Caco-2 (cell line): ENCODE data around the gene ABHD16A. TPM values are rescaled to one million over a fixed set of nuclear protein-coding genes. Genes with fewer than 3 reads are reported as not detected.
A peak's percentile ranks its signal among the peaks of the same experiment; 100 is the strongest.

ENCODE experiments used
- BruUV-seq: library from RNA; stranded (reverse); fragments of 400-500 nt; replicated peaks from 2 replicates; lab custom pipeline; 2021; lab: Mats Ljungman, UMichigan
- CTCF ChIA-PET: fragments of 300-600 bp; sonication (Branson Sonifier 250); formaldehyde crosslinking; loops from one replicate; lab custom pipeline; 2022; ENCODE audit warnings: antibody characterized with exemption; lab: Charles Lee
- POLR2A ChIA-PET: fragments of 300-600 bp; sonication (Branson Sonifier 250); formaldehyde crosslinking; loops from one replicate; lab custom pipeline; 2022; ENCODE audit warnings: antibody characterized with exemption; lab: Charles Lee
- DNase-seq, 2 experiments: peaks; one replicate each; pipeline versions ENCODE4 v3.0.0 to v3.0.0-alpha.2; 2020 to 2022
- H3K27me3 ChIP-seq: replicated peaks from 2 replicates; pipeline ENCODE4 v1.6.0; 2011; ENCODE audit warnings: low read length; ENCODE audit not compliant: control insufficient read depth, insufficient read depth
- H3K36me3 ChIP-seq: 2 replicates; pipeline ENCODE4 v1.5.1; 2011; ENCODE audit warnings: low read length; ENCODE audit not compliant: control insufficient read depth, insufficient read depth
- H3K4me1 ChIP-seq: fragments of 250-450 bp; sonication (Bioruptor Pico); 2 replicates; pipeline ENCODE4 v1.5.1; 2020; ENCODE audit warnings: mild to moderate bottlenecking
- H3K4me3 ChIP-seq: 2 replicates; pipeline ENCODE4 v1.5.1; 2011; ENCODE audit warnings: low read depth, mild to moderate bottlenecking, control low read depth, low read length
- H3K9me3 ChIP-seq: fragments of 250-450 bp; sonication (Bioruptor Pico); 2 replicates; pipeline ENCODE4 v1.5.1; 2020; ENCODE audit warnings: mild to moderate bottlenecking, moderate library complexity
- H3K27ac Mint-ChIP-seq: one replicate; pipeline ENCODE4 v1.8.0; 2022; ENCODE audit warnings: mixed read lengths; ENCODE audit not compliant: unreplicated experiment
- H3K27me3 Mint-ChIP-seq: one replicate; pipeline ENCODE4 v1.8.0; 2022; ENCODE audit warnings: mixed read lengths; ENCODE audit not compliant: insufficient read depth, unreplicated experiment
- H3K36me3 Mint-ChIP-seq: one replicate; pipeline ENCODE4 v1.8.0; 2022; ENCODE audit warnings: mild to moderate bottlenecking, mixed read lengths; ENCODE audit not compliant: insufficient read depth, unreplicated experiment
- H3K4me1 Mint-ChIP-seq: one replicate; pipeline ENCODE4 v1.8.0; 2022; ENCODE audit warnings: low read depth, mixed read lengths; ENCODE audit not compliant: unreplicated experiment
- H3K4me3 Mint-ChIP-seq: one replicate; pipeline ENCODE4 v1.8.0; 2022; ENCODE audit warnings: mild to moderate bottlenecking, moderate library complexity, mixed read lengths; ENCODE audit not compliant: unreplicated experiment
- H3K9me3 Mint-ChIP-seq: one replicate; pipeline ENCODE4 v1.8.0; 2022; ENCODE audit warnings: mixed read lengths; ENCODE audit not compliant: unreplicated experiment
- intact Hi-C: fragments of 100-400 bp; cut with micrococcal nuclease; formaldehyde crosslinking; loops from one replicate; pipeline ENCODE4 v1.10.0; 2022; ENCODE audit not compliant: unreplicated experiment
- total RNA-seq: library from RNA; stranded (reverse); gene quantifications from 2 replicates; pipeline ENCODE4 v1.2.3, GENCODE V29; 2022
- TF ChIP-seq, protein P1 (sequence below), 2 experiments: fragments of 200-600 bp in 1 of 2; IDR thresholded peaks; 1 replicate in 1 of 2; 2 replicates in 1 of 2; pipeline versions ENCODE4 v1.5.1 to v1.8.0; 2011 to 2022; ENCODE audit warnings: antibody characterized with exemption in 1 of 2, control low read depth in 1 of 2, inconsistent platforms in 1 of 2, low read depth in 1 of 2, low read length in 1 of 2, mild to moderate bottlenecking in 1 of 2, moderate library complexity in 1 of 2; ENCODE audit not compliant: insufficient read depth in 1 of 2, severe bottlenecking in 1 of 2, unreplicated experiment in 1 of 2

The ABHD16A gene
- total RNA-seq, 1 experiment from 2014 or later: 62.7 TPM

DNA sequence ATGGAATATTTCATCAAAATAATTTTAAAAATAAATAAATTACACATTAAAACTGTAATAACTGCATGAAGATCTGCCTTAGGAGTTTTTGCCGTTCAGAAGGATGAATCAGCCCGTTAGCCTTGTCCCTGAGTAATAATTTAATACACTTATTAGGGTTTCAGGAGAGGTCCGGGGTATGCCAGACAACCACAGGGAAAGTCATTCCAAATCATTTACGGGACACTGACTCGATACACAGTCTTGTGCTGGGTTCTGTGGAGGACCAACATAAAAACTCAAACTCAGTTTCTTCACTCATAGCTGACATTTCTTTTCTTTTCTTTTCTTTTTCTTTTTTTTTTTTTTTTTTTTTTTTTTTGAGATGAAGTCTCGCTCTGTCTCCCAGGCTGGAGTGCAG lies 2.8 kb upstream of the ABHD16A start:
- ChIA-PET POLR2A (interaction anchor here (0.6 to 0.8 kb wide), 2 partner anchors 24 to 77 kb away, joined by 3 to 5 read pairs; no protein-coding TSS in a partner anchor), CTCF (no interaction called here)
- no TSS peak for BruUV-seq

DNA sequence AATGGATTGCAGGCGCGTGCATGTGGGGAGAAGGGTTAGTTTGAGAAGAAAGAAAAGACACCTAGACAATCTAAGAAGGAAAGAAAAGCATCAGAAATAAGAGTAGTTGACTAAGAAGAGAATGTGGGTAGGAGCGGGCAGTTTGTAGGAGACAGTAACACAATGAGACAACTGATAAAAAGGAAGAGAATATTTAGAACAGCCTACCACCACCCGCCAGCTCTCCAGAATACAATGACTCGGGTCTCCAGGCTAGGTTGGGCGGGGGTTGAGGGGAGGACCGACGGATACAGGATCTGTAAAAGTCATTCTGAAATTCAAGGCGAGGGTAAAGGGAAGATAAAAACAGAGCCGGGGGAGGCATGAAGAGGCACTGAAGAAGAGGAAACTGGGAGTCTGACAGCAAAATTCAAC lies 712 bp downstream of the ABHD16A start:
- POLR2A ChIA-PET: interaction anchor here (1.2 to 1.7 kb wide), 8 partner anchors 11 to 160 kb away, joined by 3 to 11 read pairs (median 4); partner anchors contain the start of genes CLIC1, HSPA1A, HSPA1L and NEU1
- H3K36me3 ChIP-seq: peaks cover 3% of the 10 kb centered on the region
- H3K9me3 ChIP-seq: no peaks in the 10 kb centered on the region
- Mint-ChIP-seq H3K9me3 (no peaks in the 10 kb centered on the region), H3K4me3 (peak overlapping the region; percentile 91), H3K27me3 (no peaks in the 10 kb centered on the region), H3K36me3 (peaks cover 25% of the 10 kb centered on the region), H3K4me1 (peaks cover 16% of the 10 kb centered on the region), H3K27ac (peak overlapping the region; percentile 87)
- BruUV-seq: no TSS peak
- DNase-seq: no peak
- CTCF ChIA-PET: interaction anchor here (0.9 to 1.2 kb wide), 5 partner anchors 22 to 104 kb away, joined by 3 to 7 read pairs (median 3); partner anchors contain the start of genes CSNK2B and LSM2
- H3K4me1 ChIP-seq: peaks cover 34% of the 10 kb centered on the region
- intact Hi-C loops: loop anchor here (2.0 to 5.0 kb wide), 2 partner anchors 22 to 35 kb away; partner anchors contain the start of genes CLIC1 and LY6G5C
- H3K27me3 ChIP-seq: no peaks in the 10 kb centered on the region
- peak overlapping the region; percentile 50 for H3K4me3 ChIP-seq
- TF ChIP-seq, protein P1, sequence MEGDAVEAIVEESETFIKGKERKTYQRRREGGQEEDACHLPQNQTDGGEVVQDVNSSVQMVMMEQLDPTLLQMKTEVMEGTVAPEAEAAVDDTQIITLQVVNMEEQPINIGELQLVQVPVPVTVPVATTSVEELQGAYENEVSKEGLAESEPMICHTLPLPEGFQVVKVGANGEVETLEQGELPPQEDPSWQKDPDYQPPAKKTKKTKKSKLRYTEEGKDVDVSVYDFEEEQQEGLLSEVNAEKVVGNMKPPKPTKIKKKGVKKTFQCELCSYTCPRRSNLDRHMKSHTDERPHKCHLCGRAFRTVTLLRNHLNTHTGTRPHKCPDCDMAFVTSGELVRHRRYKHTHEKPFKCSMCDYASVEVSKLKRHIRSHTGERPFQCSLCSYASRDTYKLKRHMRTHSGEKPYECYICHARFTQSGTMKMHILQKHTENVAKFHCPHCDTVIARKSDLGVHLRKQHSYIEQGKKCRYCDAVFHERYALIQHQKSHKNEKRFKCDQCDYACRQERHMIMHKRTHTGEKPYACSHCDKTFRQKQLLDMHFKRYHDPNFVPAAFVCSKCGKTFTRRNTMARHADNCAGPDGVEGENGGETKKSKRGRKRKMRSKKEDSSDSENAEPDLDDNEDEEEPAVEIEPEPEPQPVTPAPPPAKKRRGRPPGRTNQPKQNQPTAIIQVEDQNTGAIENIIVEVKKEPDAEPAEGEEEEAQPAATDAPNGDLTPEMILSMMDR (IDR thresholded peaks at IDR 0.05; ENCODE audit: insufficient read depth in 1 of 2, low read depth in 1 of 2, low read length in 1 of 2, severe bottlenecking in 1 of 2, unreplicated experiment in 1 of 2): no peak

More for the DNA sequence above, 2.8 kb upstream of the ABHD16A start:
- Mint-ChIP-seq H3K27me3 (no peaks in the 10 kb centered on the region), H3K9me3 (no peaks in the 10 kb centered on the region), H3K4me1 (peaks cover 9% of the 10 kb centered on the region), H3K36me3 (peaks cover 5% of the 10 kb centered on the region), H3K27ac (no peak overlapping the region), H3K4me3 (no peak overlapping the region)
- Histone ChIP-seq H3K4me1 (peaks cover 16% of the 10 kb centered on the region), H3K36me3 (no peaks in the 10 kb centered on the region), H3K9me3 (no peaks in the 10 kb centered on the region), H3K27me3 (no peaks in the 10 kb centered on the region), H3K4me3 (no peak overlapping the region)
- no peak for DNase-seq
- TF ChIP-seq, protein P1 (IDR thresholded peaks at IDR 0.05; ENCODE audit: insufficient read depth in 1 of 2, low read depth in 1 of 2, low read length in 1 of 2, severe bottlenecking in 1 of 2, unreplicated experiment in 1 of 2): no peak
- intact Hi-C loops: no loop called here

DNA sequence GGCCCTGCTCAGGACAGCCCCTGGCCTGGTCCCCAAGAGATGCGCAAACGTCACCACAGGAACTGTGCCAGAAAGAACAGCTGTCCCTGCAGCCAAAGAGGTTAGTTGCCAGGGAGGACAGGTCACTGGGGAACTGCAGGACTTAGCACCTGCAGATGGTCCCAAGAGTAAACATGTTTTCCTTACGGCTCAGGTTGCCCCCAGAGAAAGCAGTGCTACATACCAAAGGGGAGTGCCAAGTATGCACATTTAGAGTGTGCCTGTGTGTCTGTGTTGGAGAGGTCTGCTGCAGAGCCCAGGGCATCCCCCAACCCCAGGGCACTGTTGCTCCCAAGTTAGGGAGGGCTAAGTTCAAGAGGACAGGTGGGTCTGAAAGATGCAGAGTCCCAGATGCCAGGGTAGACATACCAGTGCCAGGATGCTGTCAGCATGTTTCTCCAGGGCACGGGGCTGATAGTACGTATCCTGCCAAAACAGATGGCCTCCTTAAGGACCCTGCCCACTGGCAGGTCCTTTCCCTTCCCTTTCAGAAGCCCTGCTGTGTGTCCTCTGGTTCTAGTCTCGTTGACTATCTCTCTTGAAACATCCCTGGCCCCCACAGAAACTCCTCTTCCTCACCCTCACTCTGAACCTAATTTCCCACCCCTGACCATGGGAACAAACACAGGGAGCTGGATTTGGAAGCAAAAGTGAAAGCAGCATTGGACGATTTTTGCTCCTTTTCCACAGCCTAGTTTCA lies 1.3 kb downstream of the ABHD16A start:
- ChIA-PET POLR2A (interaction anchor here (1.5 to 1.7 kb wide), 3 partner anchors 11 to 37 kb away, joined by 4 read pairs; no protein-coding TSS in a partner anchor), CTCF (no interaction called here)
- Mint-ChIP-seq H3K27me3 (no peaks in the 10 kb centered on the region), H3K9me3 (no peaks in the 10 kb centered on the region), H3K4me1 (peaks cover 21% of the 10 kb centered on the region), H3K27ac (peak overlapping the region; percentile 87), H3K36me3 (peaks cover 30% of the 10 kb centered on the region), H3K4me3 (peak overlapping the region; percentile 91)
- Histone ChIP-seq H3K36me3 (peaks cover 5% of the 10 kb centered on the region), H3K4me3 (peak overlapping the region; percentile 50), H3K9me3 (no peaks in the 10 kb centered on the region), H3K27me3 (no peaks in the 10 kb centered on the region), H3K4me1 (peaks cover 35% of the 10 kb centered on the region)
- DNase-seq: no peak
- TSS peak; percentile 37 for BruUV-seq
- TF ChIP-seq, protein P1 (IDR thresholded peaks at IDR 0.05; ENCODE audit: insufficient read depth in 1 of 2, low read depth in 1 of 2, low read length in 1 of 2, severe bottlenecking in 1 of 2, unreplicated experiment in 1 of 2): no peak
- intact Hi-C loops: loop anchor here (2.0 to 5.0 kb wide), 2 partner anchors 21 to 35 kb away; partner anchors contain the start of genes CLIC1 and LY6G5C
